HG03469 (cell line): ENCODE data around the gene CSMD2.

Experiments used
- ATAC-seq: cut with Tn5 transposase; IDR thresholded peaks from one replicate; pipeline ENCODE4 v1.9.1; 2021; ENCODE audit warnings: mild to moderate bottlenecking, moderate library complexity, moderate number of reproducible peaks; ENCODE audit not compliant: unreplicated experiment

Gene CSMD2

DNA sequence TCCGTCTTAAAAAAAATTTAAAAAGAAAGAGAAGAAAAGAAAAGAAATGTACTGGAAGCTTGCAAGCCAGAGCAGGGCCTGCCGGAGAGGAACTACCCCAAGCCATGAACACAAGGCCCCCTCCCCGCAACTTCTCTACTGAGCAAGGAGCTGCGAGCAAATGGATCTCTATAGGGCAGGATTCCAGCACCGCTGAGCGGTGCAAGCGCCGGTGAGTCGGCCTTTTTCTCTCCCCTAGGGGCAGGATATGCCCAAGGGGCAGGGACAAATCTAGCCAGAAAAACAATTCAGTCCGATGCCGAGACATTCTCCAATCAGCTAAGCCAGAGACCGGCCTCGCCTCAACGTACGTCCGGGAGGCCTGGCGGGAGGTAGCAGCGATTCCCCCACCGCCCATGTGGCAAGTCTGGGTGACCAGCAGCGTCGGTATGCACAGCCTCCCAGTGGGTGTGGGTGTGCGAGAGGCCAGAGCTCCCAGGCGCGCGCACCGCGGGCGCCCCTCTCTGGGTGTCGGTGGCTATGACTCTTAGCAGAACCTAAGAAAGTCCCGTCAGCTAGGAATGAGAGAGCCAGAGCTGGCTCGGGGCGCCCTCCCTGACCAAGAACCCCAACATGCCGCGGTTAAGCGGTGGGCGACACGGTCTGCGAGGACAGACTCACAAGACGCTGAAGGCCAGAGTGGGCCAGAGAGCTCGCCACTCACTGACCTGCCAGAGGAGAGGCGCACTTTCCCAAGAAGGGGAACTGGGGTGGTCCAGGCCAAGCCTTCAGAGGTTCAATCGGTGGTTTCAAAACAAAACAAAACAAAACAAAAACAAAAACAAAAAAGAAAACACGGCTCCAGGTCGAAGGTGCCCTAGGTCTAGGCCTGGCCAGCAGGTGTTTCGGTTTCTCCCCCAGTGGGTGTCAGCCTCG is 1.9 kb downstream of the CSMD2 start:
- ATAC-seq: no peak

DNA sequence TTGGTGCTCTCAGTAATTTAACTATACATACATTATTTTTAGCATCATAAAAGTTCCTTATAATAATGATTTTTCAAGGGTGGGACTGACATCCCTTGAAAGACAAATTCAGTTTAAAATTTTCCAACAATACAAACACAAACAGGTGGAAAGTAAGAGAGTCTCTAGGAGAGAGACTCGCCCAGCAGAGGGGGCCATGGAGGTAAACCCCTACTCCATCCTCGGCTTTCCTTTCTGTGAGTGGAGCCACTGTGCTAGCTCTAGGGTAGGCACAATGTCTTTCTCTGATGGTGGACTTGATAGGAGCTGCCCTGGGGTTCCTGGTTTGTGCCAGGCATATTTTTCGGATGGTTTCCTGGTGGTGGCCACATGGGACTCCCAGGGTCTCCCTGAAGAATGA is 8.3 kb downstream of the CSMD2 start:
- no peak for ATAC-seq

DNA sequence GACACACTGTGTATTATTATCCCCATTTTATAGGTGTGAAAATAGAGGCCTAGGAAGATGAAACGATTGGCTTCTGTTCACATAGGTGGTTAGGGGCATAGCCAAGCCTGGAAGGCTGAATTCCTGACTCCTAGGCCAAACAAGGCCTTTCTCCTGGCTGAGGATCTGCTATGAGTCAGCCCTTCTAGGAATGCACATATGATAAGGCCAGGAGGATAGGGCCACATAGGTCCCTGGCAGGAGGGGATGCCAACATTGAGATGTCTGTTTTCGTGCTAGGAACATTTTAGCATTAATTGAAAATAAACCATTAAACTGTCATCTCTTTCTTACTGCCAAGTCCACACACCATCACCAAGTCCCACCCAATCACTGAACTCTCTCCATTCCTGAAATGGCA is 9.2 kb downstream of the CSMD2 start:
- ATAC-seq: no peak

DNA sequence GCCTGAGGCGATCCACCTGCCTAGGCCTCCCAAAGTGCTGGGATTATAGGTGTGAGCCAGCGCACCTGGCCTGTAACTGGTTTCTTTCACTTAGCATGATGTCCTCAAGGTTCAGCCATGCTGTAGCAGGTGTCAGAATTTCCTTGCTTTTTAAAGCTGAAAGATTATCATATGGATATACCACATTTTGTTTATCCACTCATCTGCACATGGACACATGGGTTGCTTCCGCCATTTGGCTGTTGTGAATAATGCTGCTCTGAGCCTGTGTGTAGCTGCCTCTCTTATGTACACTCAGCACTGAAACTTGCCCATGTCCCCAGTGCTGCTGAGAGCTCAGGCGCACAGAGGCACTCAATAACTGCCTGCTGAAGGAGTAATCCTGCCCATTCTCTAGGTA is 11.8 kb downstream of the CSMD2 start:
- ATAC-seq: no peak

DNA sequence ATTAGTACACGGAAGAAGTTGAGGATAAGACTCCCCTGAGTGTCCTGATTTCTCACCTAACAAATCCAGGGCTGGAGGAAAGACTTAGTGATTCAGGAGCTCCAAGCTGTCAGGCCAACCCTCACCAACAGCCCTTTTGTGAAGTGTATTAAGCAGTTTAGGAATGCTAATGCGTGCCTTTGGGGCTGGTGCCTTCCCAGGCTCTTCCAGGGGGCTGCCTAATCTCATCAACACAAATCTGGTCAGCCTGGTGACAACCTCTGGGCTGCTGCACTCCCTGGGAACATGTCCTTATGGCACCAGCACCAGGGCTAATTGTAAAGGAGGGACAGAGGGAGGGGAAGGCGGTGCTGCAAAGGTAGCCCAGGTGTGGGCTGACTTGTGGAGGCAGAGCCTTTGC is 15.5 kb downstream of the CSMD2 start:
- ATAC-seq: no peak

DNA sequence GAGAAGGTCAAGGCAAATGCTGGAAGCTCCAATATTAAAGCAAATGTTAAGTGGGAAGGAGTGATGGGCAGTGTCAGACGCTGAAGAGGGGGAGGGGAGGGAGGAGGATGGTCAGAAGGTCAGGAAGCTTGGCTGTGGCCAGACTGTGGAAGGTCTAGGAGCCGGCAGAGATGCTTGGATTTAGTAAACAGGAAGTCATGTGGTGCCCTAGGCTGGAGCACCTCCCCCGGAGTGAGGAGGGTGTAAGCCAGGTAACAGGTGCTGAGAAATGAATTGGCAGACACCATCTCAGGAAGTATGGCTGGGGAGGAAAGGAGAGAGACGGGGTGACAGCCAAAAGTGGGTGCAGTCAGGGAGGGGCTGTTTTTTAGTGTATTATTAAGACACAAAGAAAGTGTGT is 17.7 kb downstream of the CSMD2 start:
- no peak for ATAC-seq

DNA sequence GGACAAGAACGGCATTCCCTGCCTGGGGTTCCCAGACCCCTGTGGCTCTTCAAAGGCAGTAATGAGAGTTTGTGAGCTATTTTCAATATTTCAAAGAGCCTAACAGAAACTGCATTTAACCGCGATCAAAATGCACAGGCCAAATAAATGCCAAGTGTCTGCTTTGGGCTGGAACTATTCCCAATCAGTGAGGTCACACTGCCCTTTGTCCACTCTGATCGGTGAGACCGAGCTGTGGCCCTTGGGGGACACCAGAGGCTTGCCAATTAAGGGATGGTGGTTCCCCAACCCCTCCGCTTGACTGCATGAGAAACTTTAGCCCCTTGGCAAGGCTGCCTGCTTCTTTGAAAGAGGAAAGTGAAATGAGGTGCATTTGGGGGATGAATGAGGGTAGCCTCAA is 20.3 kb downstream of the CSMD2 start:
- no peak for ATAC-seq

DNA sequence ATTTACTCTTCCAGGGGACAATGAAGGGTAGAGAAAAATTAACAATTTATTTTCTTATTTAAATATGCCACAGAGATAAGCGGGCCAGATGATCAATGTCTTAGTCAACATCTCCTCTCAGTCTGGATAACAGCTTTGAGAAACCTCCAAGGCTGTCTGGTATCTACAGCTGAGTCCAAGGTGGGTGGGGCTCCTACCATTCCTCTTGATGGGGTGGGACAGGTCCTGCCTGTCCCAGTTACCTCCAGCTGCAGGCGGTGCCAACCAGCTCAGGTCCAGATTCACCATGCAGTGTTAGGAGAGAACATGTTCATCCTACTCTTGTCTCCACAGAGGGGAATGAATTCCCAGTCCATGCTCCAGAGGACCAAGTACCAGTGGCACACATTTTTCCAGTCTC is 21.1 kb downstream of the CSMD2 start:
- ATAC-seq: no peak

DNA sequence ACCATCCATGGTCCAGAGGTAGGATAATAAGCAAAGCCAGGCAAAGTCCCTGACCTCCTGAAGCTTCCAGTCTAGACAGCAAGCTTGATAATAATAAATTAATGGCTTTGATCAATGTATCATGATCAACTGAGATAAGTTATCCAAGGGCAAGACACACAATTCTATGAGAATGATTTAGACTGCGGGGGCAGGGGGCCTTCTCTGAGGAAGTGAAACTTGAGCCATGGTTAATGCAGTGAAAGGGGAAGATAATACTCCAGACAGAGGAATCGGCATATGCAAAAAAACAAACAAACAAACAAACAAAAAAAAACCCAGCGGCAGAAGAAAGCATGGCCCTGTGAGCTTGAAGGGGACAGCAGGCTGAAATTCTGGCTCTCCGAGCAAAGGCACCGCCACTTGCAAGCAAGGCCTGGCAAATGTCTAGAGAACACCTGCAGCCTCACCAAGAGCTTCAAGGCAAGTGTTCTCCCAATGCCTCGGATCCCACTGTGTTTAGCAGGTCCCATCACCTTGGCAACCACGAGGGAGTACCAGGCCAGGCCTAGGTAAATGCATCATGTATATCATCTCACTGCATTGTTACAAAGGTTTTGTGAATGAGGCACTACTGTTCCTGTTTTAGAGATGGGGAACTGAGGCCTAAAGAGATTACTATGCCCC is 24.9 kb downstream of the CSMD2 start:
- no peak for ATAC-seq

DNA sequence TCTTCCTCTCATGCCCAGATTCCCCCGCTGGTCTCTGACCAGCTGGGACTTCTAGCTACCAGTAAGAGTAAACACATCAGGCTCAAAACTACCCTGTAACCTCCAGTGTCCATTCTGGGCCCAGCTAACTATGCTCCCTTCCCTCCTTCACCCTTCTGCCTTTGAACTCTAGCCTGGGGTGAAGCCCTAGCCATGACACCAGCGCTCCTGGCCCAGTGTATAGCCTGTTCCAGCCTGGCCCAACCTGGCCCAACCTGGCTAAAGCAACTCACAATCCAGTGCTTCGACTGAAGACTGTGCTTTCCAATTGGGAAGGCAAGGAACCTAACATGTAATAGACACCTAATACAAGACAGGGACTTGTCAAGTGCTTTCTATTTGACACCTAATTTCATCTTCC is 27.6 kb downstream of the CSMD2 start:
- no peak for ATAC-seq

DNA sequence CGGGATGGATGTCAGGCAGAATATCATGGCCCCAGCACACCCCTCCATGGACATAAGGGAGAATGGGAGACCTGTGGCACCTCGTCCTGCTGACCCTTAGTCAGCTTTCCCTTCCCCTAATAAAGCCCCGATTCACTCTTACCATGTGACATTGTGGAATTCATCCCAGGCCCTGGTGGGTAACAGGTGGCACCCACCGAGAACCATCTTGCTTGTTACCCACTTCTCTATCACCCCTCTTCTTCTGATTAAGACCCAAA is 32.9 kb downstream of the CSMD2 start:
- ATAC-seq: no peak

DNA sequence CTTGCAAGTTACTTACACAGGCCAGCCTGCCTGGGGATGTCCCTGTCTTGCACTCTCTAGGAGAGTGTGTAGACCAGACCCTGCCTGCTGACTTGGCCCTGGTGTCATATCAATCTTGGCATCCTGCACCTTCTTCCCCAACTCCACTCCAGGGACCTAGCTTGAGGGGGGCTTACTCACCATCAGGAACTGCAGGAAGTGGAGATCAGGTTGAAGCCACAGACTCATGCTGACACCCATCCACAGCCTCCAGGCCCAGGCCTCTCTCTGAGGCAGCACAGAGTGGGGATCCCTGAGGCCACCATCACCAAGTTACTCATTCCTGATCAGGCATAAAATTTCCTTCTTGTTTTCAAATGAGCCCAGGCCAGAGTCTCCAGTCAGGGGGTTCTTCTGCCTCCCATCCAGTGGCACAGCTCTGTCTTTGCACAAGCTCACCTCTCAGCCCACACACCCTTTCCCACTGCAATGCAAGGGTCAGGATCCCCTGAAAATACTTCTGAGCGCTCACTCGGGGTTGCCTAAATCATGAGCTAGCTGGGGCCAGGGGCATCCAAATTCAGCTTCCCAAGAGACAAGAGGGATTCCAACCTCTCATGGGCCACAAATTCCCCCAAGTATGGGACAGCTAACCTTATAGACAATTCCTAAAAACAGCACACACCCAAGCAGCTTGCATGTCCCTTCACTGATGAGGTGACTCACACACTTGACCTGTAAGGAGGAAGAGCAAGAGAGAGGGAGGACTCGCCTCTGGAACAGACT is 33.5 kb downstream of the CSMD2 start:
- no peak for ATAC-seq

DNA sequence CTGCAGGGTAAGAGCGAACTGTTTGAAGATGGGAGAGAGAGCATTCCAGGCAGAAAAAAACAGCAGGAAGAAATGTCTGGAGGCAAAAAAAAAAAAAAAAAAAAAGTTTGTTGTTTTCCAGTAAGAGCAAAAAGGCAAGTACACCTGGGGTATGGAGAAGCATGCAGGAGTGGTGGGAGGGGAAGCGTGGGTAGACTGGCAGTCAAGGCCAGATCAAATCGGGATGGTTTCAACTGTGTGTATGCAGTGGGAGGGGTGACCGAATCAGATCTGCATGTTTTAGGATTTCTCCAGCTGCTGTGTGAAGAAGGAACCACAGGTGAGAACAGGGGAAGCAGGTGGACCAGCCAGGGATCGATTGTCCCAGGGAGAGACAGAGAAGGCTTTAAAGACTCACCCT is 34.7 kb downstream of the CSMD2 start:
- no peak for ATAC-seq

DNA sequence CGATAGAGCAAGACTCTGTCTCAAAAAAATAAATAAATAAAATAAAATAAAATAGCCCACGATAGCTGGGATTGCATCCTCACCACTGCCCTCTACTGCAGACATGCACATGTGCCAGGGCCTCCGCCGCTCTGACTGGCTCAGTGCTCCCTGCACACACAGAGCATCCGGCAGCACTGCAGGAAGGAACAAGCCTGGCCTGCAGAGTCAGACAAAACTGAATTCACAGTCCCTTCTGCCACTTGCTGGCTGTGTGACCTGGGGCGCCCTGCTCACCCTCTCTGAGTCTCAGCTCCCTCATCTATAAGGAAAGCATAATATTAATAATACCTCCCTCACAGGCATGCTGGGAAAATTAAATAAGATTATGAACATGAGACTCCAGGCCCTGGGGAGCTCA is 35.4 kb downstream of the CSMD2 start:
- ATAC-seq: no peak

DNA sequence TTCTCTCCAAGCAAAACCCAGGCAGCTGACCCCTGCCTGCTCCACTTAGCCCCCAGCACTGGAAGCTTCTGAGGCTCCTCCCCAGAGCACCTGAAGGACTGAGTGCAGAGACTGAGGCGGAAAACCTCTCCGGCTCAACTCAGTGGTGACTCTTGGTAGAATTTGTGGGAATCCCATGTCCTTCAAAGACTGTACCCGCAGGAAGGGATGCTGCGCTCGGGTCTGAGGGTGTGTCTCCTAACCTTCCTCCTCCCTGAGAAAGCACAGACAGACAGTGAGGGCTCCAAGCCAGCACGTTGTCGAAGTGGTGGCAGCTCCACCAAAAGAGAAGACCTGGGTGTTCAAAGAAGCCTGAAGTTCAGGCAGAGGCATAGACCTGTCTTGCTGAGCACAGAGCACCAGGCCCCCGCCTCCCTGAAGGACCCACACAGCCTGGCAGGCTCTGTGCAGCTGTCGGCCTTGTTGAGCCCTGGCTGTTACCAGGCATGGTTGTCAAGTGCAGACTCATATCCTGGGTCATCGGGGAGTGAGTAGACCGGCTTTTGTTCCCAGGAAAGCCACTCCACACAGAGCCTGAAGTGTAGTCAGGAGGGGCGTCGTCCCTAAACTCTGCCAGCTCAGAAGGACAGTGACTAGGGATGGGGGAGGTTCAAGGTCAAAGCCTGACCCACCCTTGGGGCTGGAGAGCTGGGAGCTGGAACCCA is 36.7 kb downstream of the CSMD2 start:
- ATAC-seq: no peak

DNA sequence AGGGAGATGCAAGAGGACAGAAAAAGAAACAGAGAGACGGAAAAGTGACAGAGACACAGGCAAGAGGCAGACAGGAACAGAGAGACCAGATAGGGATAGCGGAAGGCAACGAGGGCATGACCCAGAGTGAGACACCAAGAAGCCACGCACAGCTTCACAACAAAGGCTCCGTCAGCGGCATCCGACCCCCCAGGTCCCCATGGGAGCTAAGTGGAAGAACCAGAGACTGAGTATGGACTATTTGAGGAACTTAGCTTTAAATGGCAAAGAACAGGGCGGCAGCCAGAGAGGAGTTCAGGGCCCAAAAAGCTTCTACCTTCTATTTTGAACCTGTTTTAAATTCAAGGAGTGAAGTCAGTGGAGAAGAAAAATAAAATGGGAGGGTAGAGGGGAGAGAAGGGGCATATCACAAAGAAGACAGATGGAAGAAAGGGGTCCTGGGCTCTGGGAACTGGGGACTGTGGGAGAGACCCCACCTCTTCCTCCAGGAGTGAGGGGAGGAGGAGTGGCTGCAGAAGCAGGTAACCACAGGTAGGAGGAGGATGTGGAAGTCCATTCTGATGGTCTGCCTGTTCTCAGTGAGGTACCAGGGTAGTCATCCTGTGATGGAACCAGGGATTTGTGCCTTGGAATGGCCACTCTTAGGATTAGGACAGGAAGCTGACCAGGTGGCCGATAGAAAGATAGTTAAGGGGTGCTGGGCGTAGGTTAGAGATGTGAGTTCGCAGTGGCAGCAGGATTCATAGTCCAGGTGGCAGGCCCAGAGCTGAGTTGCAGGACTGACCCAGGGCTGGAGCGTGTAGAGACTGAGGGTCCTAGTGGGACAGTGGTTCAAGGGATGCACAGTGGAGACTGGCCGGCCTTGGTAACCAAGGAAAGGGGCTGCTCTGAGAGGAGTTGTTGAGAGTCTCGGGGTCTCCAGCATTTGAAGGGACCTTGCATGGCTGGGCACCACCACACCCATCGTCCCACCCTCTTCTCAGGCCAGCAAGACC is 37.7 kb downstream of the CSMD2 start:
- ATAC-seq: no peak

DNA sequence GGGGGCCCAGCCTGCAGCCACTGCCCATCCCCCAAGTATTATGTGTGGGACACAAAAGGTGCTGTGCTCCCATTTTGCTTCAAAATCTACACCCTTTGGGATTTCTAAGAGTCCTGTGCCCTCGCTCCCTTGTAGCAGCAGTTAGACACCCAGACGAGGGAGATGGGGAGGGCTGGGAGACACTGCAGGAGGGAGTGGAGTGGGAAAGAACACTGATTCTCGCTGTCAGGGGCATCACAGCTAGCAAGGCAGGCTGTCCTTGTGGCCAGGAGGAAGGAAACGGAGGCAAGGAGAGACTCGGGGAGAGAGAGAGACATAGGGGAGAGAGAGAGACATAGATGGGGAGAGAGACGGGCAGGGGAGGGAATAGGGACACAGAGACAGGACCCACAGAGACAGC is 38.5 kb downstream of the CSMD2 start:
- ATAC-seq: no peak

DNA sequence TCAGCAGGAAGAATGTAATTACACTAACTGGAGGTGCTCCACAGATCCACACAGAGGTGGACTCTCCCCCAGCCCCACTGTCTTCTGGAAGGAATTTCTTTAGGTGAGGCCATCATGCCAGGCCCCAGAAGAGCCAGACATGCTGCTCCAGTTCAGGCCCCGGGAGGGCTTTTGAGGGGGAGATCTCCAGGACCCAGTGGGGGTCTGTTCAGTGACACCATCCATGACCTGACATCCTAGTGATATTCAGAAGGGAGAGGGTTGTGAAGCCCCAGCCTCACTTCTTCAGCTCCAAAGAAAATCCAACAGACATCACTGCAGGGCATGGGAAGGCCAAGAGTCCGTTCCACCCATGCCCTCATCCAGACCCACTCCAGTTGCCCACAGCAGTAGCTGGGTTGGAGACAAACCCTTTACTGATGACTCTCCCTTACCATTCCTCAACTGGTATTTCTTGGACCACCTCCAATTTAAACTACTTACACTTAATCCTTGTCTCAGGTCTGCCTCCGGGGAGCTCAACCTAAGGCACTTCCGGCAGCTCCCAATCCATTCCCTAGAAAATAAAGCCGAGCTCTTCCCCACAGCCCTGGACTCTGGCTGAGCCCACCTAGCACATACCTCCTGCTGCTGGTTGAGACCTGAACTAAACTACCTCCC is 39.2 kb downstream of the CSMD2 start:
- ATAC-seq: no peak

DNA sequence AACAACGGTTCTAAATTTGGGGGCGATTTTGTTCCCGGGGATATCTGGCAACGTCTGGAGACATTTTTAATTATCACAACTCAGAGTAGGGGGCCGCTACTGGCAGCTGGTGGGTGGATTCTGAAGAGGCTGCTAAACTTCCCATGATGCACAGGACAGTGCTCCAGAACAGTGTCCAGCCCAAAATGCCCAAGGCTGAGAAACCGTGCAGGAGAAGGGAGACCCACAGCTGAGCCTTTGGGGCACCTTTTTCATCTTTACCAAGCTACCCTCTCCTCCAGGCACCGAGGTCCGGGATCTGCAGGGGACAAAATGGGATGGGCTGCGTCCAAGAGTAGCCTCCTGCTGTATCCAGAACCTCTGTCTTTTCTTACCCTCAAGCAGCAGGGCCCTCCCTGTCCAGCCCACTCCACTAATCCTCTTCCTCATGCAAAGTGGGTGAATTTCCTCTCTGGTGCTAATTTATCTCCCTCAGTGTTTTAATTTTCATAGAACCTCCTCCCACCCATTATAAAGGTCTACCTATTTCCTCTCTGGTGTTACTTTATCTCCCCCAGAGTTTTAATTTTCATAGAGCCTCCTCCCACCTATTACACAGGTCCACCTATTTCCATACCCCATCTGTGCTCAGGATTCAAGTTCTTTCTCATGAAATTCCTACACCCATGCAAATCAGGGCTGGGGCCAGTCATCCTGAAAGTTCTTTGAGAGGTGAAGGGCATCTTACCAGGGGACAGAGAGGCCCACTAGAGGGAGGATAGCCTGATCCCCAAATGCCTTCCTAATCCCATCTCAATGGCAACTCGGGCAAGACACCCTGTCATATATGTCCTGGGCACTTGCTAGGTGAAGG is 42.7 kb downstream of the CSMD2 start:
- ATAC-seq: no peak
